Hepatocyte (in vitro differentiated cells): ENCODE data around the gene AURKAIP1.

Experiments
- EZH2phosphoT487 ChIP-seq: fragments of 200-600 bp; sonication (generic); IDR thresholded peaks from one replicate; pipeline ENCODE4 v1.6.1; 2018; ENCODE audit warnings: antibody characterized with exemption, mild to moderate bottlenecking, low read depth, moderate library complexity; ENCODE audit not compliant: unreplicated experiment, severe bottlenecking
- TF ChIP-seq, protein P1 (sequence below): fragments of 200-600 bp; sonication (generic); IDR thresholded peaks from 2 replicates; pipeline ENCODE4 v1.5.1; 2016; ENCODE audit warnings: antibody characterized with exemption, mild to moderate bottlenecking; ENCODE audit not compliant: poor library complexity

DNA sequence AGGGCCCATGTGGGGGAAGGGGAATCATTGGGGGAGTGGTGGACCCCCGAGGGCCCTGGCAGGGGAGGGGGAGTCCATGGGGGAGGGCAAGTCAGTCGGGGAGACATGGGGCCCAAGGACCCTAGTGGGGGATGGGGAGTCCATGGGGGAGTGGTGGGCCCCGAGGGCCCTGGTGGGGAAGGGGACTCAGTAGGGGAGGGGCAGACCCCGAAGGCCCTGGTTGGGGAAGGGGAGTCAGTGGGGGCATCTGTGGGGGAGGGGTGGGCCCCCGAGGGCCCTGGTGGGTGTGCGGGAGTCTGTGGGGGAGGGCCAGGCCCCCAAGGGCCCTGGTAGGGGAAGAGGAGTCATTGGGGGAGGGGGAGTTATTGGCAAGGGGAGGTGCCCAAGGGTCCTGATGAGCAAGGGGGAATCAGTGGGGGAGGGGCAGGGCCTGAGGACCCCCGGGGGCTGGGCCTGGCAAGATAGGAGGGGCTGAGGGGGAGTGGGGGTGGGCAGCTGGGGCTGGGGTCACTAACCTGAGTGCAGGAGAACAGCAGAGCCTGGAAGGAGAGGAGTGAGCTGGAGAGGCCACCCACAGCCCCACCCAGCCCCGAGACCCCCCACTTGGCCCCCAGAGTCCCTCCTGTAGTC is 18.7 kb downstream of the AURKAIP1 start:
- TF ChIP-seq, protein P1, sequence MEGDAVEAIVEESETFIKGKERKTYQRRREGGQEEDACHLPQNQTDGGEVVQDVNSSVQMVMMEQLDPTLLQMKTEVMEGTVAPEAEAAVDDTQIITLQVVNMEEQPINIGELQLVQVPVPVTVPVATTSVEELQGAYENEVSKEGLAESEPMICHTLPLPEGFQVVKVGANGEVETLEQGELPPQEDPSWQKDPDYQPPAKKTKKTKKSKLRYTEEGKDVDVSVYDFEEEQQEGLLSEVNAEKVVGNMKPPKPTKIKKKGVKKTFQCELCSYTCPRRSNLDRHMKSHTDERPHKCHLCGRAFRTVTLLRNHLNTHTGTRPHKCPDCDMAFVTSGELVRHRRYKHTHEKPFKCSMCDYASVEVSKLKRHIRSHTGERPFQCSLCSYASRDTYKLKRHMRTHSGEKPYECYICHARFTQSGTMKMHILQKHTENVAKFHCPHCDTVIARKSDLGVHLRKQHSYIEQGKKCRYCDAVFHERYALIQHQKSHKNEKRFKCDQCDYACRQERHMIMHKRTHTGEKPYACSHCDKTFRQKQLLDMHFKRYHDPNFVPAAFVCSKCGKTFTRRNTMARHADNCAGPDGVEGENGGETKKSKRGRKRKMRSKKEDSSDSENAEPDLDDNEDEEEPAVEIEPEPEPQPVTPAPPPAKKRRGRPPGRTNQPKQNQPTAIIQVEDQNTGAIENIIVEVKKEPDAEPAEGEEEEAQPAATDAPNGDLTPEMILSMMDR = no peak
- no peak for TF ChIP-seq EZH2phosphoT487
